Panc1 (cell line): ENCODE measurements around the gene TRAF2. TPM values are rescaled to one million over a fixed set of nuclear protein-coding genes. Genes with fewer than 3 reads are reported as not detected.
"Not testable (repeated sequence)": the region's sequence is repeated elsewhere in the genome, so short reads cannot be mapped to it uniquely, and the experiment has no call there.

Source experiments
- ATAC-seq: fragments of 200-7000 bp; cut with Tn5 transposase; 2 replicates; pipeline ENCODE4 v1.9.1; 2020; ENCODE audit warnings: mild to moderate bottlenecking, moderate library complexity
- BruUV-seq: library from RNA; stranded (reverse); fragments of 400-500 nt; replicated peaks from 2 replicates; lab custom pipeline; 2021; lab: Mats Ljungman, UMichigan
- CTCF ChIA-PET: fragments of 300-600 bp; sonication (Branson Sonifier 250); formaldehyde crosslinking; loops from one replicate; lab custom pipeline; 2022; ENCODE audit warnings: antibody characterized with exemption; lab: Charles Lee
- POLR2A ChIA-PET: fragments of 300-600 bp; sonication (Branson Sonifier 250); formaldehyde crosslinking; loops from one replicate; lab custom pipeline; 2022; ENCODE audit warnings: antibody characterized with exemption; lab: Charles Lee
- DNase-seq: peaks from one replicate; pipeline ENCODE4 v3.0.0-alpha.2; 2010; ENCODE audit warnings: low read depth, low spot score
- H3K27ac ChIP-seq: 2 replicates; pipeline ENCODE4 v1.5.1; 2011; ENCODE audit warnings: mild to moderate bottlenecking, low read length, inconsistent platforms
- H3K27me3 ChIP-seq: fragments of 200-500 bp; sonication (Bioruptor generic); 2 replicates; pipeline ENCODE4 v1.6.0; 2014; ENCODE audit warnings: low read length, inconsistent platforms; ENCODE audit not compliant: control insufficient read depth, insufficient read depth
- H3K36me3 ChIP-seq: fragments of 200-500 bp; sonication (Bioruptor generic); 2 replicates; pipeline ENCODE4 v1.5.1; 2014; ENCODE audit warnings: inconsistent platforms, mild to moderate bottlenecking, low read length, moderate library complexity; ENCODE audit not compliant: control insufficient read depth, insufficient read depth
- H3K4me1 ChIP-seq: 2 replicates; pipeline ENCODE4 v1.5.1; 2011; ENCODE audit warnings: inconsistent platforms, mild to moderate bottlenecking, low read length, moderate library complexity; ENCODE audit not compliant: control insufficient read depth, insufficient read depth
- H3K4me3 ChIP-seq, 2 experiments: 2 replicates each; pipeline ENCODE4 v1.5.1; 2011 to 2012; ENCODE audit warnings: low read depth in 2 of 2, low read length in 2 of 2, mild to moderate bottlenecking in 2 of 2, inconsistent platforms in 1 of 2, moderate library complexity in 1 of 2
- H3K9me3 ChIP-seq: fragments of 200-500 bp; sonication (Bioruptor generic); 2 replicates; pipeline ENCODE4 v1.5.1; 2014; ENCODE audit warnings: low read depth, mild to moderate bottlenecking, inconsistent platforms, low read length, moderate library complexity; ENCODE audit not compliant: control insufficient read depth, insufficient read depth
- POLR2AphosphoS5 ChIP-seq: IDR thresholded peaks from 2 replicates; pipeline ENCODE4 v1.6.1; 2012; ENCODE audit warnings: mild to moderate bottlenecking, low read depth, low read length, moderate library complexity
- SIN3A ChIP-seq: IDR thresholded peaks from 2 replicates; pipeline ENCODE4 v1.6.1; 2012; ENCODE audit warnings: low read depth, mild to moderate bottlenecking, low read length, moderate library complexity, borderline replicate concordance; ENCODE audit not compliant: insufficient read depth
- TCF7L2 ChIP-seq: IDR thresholded peaks from 2 replicates; pipeline ENCODE4 v1.6.1; 2011; ENCODE audit warnings: mild to moderate bottlenecking, low read depth, low read length, inconsistent platforms
- in situ Hi-C: cut with HindIII; loops from 2 replicates; pipeline ENCODE4 v1.10.0; 2016; ENCODE audit warnings: low sequenced_read_pairs, low pct_unique_long_range_greater_than_20kb
- intact Hi-C: fragments of 100-400 bp; cut with micrococcal nuclease; formaldehyde crosslinking; loops from one replicate; pipeline ENCODE4 v1.10.0; 2022; ENCODE audit not compliant: unreplicated experiment
- total RNA-seq: library from RNA; stranded (reverse); gene quantifications from one replicate; pipeline ENCODE4 v1.2.1, GENCODE V29; 2021; ENCODE audit not compliant: unreplicated experiment
- TF ChIP-seq, protein P1 (sequence below), 2 experiments: IDR thresholded peaks; 2 replicates each; pipeline ENCODE4 v1.6.1; 2011 to 2012; ENCODE audit warnings: low read depth in 2 of 2, control low read depth in 1 of 2, low read length in 1 of 2, mild to moderate bottlenecking in 1 of 2, moderate library complexity in 1 of 2; ENCODE audit not compliant: insufficient read depth in 1 of 2
- TF ChIP-seq, protein P2 (sequence below): fragments of 450-650 bp; IDR thresholded peaks from 2 replicates; pipeline ENCODE4 v1.5.1; 2017; ENCODE audit warnings: mild to moderate bottlenecking

TRAF2 gene
- total RNA-seq, 1 experiment from 2014 or later: 48.7 TPM

DNA sequence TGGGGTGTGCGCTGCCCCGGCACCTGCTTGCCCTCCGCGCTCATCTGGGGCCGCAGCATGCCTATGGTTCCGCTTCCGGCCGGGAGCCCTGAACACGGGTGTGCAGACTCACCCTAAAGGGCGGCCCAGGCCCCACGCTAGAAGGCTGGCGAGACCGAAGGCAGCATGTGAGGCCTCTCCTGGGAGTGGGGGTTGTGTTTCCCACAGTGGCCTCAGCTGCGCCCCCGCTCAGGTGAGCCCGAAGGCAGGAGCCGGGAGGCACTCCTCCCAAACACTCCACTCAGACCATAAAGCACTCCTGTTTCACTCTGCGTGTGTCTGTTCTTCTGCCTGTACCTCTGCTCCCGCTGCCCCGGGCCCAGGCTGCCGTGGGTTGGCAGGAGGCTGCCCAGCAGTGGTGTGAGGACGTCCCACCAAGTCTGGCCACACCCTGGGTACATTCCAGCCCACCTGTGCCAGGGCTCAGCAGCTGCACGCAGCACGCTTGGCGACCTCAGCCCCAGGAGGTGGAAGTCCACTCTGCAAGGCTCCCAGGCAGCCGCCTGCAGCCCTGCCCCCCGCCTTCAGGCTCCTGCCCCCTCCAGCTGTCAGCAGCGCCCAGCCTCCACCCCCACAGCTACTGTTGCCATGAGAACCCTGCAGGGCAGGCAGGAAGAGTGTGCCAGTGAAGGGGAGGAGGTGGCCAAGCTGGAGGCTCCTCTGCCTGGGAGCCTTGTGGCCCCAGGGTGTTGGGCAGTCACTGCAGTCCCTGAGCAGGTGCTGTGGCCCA is 45.3 kb upstream of the TRAF2 start:
- POLR2A ChIA-PET: no interaction called here
- DNase-seq (no peak), ATAC-seq (peak; percentile 56)
- Histone ChIP-seq H3K27ac (peak overlapping the region; percentile 76), H3K4me3 (peak overlapping the region in 1 of 2 experiments; percentile 14; a peak in 1 of 4 replicates), H3K36me3 (no peaks in the 10 kb centered on the region), H3K27me3 (no peaks in the 10 kb centered on the region), H3K4me1 (peaks cover 26% of the 10 kb centered on the region), H3K9me3 (no peaks in the 10 kb centered on the region)
- CTCF ChIA-PET: interaction anchor here (0.7 kb wide), 1 partner anchor 610 kb away, joined by 3 read pairs; no protein-coding TSS in a partner anchor
- TF ChIP-seq, protein P1, sequence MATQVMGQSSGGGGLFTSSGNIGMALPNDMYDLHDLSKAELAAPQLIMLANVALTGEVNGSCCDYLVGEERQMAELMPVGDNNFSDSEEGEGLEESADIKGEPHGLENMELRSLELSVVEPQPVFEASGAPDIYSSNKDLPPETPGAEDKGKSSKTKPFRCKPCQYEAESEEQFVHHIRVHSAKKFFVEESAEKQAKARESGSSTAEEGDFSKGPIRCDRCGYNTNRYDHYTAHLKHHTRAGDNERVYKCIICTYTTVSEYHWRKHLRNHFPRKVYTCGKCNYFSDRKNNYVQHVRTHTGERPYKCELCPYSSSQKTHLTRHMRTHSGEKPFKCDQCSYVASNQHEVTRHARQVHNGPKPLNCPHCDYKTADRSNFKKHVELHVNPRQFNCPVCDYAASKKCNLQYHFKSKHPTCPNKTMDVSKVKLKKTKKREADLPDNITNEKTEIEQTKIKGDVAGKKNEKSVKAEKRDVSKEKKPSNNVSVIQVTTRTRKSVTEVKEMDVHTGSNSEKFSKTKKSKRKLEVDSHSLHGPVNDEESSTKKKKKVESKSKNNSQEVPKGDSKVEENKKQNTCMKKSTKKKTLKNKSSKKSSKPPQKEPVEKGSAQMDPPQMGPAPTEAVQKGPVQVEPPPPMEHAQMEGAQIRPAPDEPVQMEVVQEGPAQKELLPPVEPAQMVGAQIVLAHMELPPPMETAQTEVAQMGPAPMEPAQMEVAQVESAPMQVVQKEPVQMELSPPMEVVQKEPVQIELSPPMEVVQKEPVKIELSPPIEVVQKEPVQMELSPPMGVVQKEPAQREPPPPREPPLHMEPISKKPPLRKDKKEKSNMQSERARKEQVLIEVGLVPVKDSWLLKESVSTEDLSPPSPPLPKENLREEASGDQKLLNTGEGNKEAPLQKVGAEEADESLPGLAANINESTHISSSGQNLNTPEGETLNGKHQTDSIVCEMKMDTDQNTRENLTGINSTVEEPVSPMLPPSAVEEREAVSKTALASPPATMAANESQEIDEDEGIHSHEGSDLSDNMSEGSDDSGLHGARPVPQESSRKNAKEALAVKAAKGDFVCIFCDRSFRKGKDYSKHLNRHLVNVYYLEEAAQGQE (IDR thresholded peaks at IDR 0.05; ENCODE audit: insufficient read depth in 1 of 2, low read depth in 2 of 2, low read length in 1 of 2): no peak
- peak; percentile 40; the same call in 1 of the 2 replicates for TF ChIP-seq POLR2AphosphoS5
- in situ Hi-C loops: no loop called here
- BruUV-seq: no TSS peak
- intact Hi-C loops: no loop called here

DNA sequence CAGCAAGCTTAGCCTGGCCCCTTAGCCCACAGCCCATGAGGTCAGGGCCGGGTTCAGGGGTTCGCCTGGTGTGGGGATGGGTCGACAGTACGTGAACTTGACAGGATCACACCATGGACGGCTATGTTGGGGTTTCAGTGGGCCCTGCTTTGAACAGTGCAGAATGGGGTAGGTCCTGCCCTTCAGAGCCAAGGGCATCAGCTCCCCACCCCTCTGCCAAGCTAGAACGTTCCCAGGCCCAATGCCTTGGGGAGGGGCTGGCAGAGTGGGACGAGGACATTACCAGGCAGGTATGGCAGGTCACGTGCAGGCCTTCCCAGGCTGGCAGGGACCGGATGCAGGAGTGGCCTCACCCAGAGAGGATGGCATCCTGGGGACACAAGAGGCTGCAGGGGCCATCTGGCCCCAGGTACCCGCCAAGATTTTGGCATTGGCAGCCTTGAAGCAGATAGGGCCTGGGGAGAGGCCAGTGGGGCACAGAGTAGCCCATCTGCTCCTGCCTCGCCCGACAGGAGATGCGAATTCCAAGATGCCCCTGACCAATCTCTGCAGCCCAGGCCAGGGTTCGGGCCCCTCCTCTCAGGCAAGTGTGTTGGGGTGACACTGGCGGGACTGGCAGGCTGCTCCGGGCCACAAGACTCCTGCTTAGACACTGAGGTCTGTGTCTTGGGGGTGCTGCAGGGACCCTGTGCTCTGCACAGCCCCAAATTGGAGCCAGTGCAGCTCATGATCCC is 44.5 kb upstream of the TRAF2 start:
- in situ Hi-C loops, H3K27me3 ChIP-seq, BruUV-seq, DNase-seq, intact Hi-C loops, H3K36me3 ChIP-seq, H3K9me3 ChIP-seq: not testable (repeated sequence)
- H3K27ac ChIP-seq: peak overlapping the region; percentile 74
- H3K4me3 ChIP-seq: peak overlapping the region; percentile 43 to 57
- peaks cover 26% of the 10 kb centered on the region for H3K4me1 ChIP-seq
- peak; percentile 35 for ATAC-seq
- POLR2A ChIA-PET: interaction anchor here (0.6 kb wide), 1 partner anchor 33 kb away, joined by 4 read pairs; no protein-coding TSS in a partner anchor
- CTCF ChIA-PET: interaction anchor here (0.6 to 0.7 kb wide), 3 partner anchors 16 to 610 kb away, joined by 3 to 7 read pairs (median 3); no protein-coding TSS in a partner anchor

DNA sequence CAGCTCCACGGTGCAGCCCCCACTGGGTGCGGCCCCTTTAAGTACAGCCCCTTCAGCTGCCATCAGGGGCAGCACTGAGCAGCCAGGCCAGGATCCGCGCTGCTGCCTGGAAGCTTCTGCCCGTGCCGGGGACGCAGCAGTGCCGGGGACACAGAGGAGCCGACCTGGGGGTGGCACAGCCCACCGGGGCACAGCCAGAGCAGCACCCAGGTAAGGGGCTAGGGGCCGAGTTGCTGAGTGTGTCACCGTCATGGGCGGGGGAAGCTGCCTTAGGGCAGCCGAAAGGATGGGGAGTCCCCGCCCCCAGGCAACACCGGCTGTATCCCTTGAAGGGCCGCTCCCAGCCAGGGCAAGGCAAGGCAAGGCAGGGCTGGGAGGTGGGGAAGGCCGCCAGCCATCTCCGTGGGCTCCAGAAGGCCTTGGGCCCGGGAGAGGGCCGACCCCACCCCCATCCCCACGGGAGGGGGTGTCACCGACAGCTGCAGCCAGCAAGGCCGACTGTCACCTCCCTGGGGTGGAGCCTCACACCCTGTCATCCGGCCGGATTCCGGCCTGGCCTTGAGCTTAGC is 43.9 kb upstream of the TRAF2 start, which contains the start of gene AJM1:
TSS of gene AJM1 (plus strand) at position 99 of the 569 bp plus-strand sequence. CDS start 1,937 bp downstream, outside the sequence.
- ATAC-seq (peak; percentile 76), DNase-seq (peak; percentile 53)
- CTCF ChIA-PET: interaction anchor here (0.6 to 0.7 kb wide), 3 partner anchors 17 to 96 kb away, joined by 3 to 8 read pairs (median 7); no protein-coding TSS in a partner anchor
- peak; percentile 30; the same call in 1 of the 2 replicates for TF ChIP-seq POLR2AphosphoS5
- TF ChIP-seq, protein P2, sequence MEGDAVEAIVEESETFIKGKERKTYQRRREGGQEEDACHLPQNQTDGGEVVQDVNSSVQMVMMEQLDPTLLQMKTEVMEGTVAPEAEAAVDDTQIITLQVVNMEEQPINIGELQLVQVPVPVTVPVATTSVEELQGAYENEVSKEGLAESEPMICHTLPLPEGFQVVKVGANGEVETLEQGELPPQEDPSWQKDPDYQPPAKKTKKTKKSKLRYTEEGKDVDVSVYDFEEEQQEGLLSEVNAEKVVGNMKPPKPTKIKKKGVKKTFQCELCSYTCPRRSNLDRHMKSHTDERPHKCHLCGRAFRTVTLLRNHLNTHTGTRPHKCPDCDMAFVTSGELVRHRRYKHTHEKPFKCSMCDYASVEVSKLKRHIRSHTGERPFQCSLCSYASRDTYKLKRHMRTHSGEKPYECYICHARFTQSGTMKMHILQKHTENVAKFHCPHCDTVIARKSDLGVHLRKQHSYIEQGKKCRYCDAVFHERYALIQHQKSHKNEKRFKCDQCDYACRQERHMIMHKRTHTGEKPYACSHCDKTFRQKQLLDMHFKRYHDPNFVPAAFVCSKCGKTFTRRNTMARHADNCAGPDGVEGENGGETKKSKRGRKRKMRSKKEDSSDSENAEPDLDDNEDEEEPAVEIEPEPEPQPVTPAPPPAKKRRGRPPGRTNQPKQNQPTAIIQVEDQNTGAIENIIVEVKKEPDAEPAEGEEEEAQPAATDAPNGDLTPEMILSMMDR: peak; percentile 87
- 0 out of 2 replicates have a peak, but pooled peaks have one; percentile 3 for TF ChIP-seq SIN3A
- TF ChIP-seq TCF7L2: peak; percentile 15
- H3K4me3 ChIP-seq: peak within 1 kb of the TSS; percentile 43 to 57
- H3K9me3 ChIP-seq, BruUV-seq, H3K27me3 ChIP-seq, H3K36me3 ChIP-seq, intact Hi-C loops, in situ Hi-C loops: not testable (repeated sequence)
- peak within 1 kb of the TSS; percentile 74 for H3K27ac ChIP-seq
- POLR2A ChIA-PET: interaction anchor here (0.6 kb wide), 1 partner anchor 34 kb away, joined by 4 read pairs; no protein-coding TSS in a partner anchor
- peaks cover 26% of the 10 kb centered on the region for H3K4me1 ChIP-seq

DNA sequence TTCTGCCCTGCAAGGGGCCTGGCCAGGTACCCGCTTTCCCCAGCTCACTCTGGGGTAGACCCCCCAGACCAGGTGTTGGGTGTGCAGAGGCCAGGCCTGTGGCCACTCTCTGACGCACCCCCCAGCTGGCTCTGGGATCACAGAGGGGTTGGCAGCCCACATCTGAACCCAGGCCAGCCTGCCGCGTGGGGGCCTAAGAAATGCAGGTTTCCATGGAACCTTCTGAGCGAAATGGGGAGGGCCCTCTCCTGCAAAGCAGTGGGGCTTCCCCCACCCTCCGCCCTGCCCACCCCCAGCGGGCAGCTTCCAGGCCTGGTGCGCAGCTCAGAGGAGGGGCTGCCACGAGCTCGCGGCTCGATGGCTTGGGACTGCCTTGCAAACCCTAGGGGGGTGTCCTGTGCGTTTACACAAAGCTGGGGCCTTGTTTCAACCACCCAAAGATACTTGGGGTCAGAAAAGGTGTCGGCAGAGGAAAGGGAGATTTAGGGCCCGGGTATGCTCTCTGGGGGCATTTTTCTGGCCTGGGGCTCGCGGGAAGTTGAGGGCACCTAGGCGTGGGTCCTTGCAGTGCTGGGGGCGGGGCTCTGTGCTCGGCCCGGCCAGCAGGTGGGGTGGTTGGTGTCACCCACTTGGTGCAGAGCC is 43.0 kb upstream of the TRAF2 start:
- Histone ChIP-seq H3K4me1 (peaks cover 26% of the 10 kb centered on the region), H3K4me3 (peak overlapping the region; percentile 11 to 18; a peak in 1 of 4 replicates)
- CTCF ChIA-PET: interaction anchor here (0.7 kb wide), 1 partner anchor 96 kb away, joined by 8 read pairs; no protein-coding TSS in a partner anchor
- H3K36me3 ChIP-seq, intact Hi-C loops, ATAC-seq, BruUV-seq, H3K27me3 ChIP-seq, H3K27ac ChIP-seq, H3K9me3 ChIP-seq, in situ Hi-C loops, DNase-seq, POLR2A ChIA-PET: not testable (repeated sequence)
